ENCODE results near the gene TNNC2. TPM values are rescaled to one million over a fixed set of nuclear protein-coding genes. Genes with fewer than 3 reads are reported as not detected.

TNNC2 gene
- total RNA-seq, 4 donors from 2014 or later: 2,919 to 3,968 (median 3,006) TPM

- Histone ChIP-seq H3K9me3 (no peaks in the 10 kb centered on the region), H3K27ac (no peak overlapping the region), H3K4me1 (no peaks in the 10 kb centered on the region), H3K27me3 (no peaks in the 10 kb centered on the region), H3K36me3 (no peaks in the 10 kb centered on the region), H3K4me3 (no peak overlapping the region)
- in situ Hi-C loops (cut with MboI; ENCODE audit: low sequenced_read_pairs in 4 of 4) (no loop called here), intact Hi-C loops (cut with DNase I; ENCODE audit: low total_unique reads) (no loop called here)
- TF ChIP-seq CTCF (IDR thresholded peaks at IDR 0.05 in 4 of 5, conservative IDR thresholded peaks at IDR 0.05 in 1 of 5) (no peak), POLR2A (IDR thresholded peaks at IDR 0.05) (no peak)
- ATAC-seq (no peak), DNase-seq (no peak)
Observed at GRCh38 chr20:45867819-45868176, 40.7 kb upstream of the TNNC2 start.

- H3K27ac ChIP-seq: no peak overlapping the region
- no peak for TF ChIP-seq CTCF (IDR thresholded peaks at IDR 0.05 in 4 of 5, conservative IDR thresholded peaks at IDR 0.05 in 1 of 5)
- TF ChIP-seq POLR2A (IDR thresholded peaks at IDR 0.05): no peak
- in situ Hi-C loops (cut with MboI; ENCODE audit: low sequenced_read_pairs in 4 of 4) (no loop called here), intact Hi-C loops (cut with DNase I; ENCODE audit: low total_unique reads) (no loop called here)
- H3K27me3 ChIP-seq: no peaks in the 10 kb centered on the region
- no peak overlapping the region for H3K4me3 ChIP-seq
- no peaks in the 10 kb centered on the region for H3K36me3 ChIP-seq
- DNase-seq: no peak
- ATAC-seq: no peak
- H3K9me3 ChIP-seq: no peaks in the 10 kb centered on the region
- no peaks in the 10 kb centered on the region for H3K4me1 ChIP-seq
Observed at GRCh38 chr20:45867136-45867818, 40.2 kb upstream of the TNNC2 start.

- in situ Hi-C loops (cut with MboI; ENCODE audit: low sequenced_read_pairs in 4 of 4): no loop called here
- no peaks in the 10 kb centered on the region for H3K36me3 ChIP-seq
- ATAC-seq (no peak), DNase-seq (no peak)
- TF ChIP-seq CTCF (IDR thresholded peaks at IDR 0.05 in 4 of 5, conservative IDR thresholded peaks at IDR 0.05 in 1 of 5) (no peak), POLR2A (IDR thresholded peaks at IDR 0.05) (no peak)
- no peak overlapping the region for H3K27ac ChIP-seq
- H3K4me3 ChIP-seq: no peak overlapping the region
- no peaks in the 10 kb centered on the region for H3K27me3 ChIP-seq
- intact Hi-C loops (cut with DNase I; ENCODE audit: low total_unique reads): no loop called here
- no peaks in the 10 kb centered on the region for H3K4me1 ChIP-seq
- H3K9me3 ChIP-seq: no peaks in the 10 kb centered on the region
Observed at GRCh38 chr20:45866454-45866853, 39.3 kb upstream of the TNNC2 start.

GRCh38 chr20:45863543-45864470 lies 36.7 kb upstream of the TNNC2 start:
- TF ChIP-seq CTCF (IDR thresholded peaks at IDR 0.05 in 4 of 5, conservative IDR thresholded peaks at IDR 0.05 in 1 of 5): no peak
- TF ChIP-seq POLR2A (IDR thresholded peaks at IDR 0.05): no peak
- in situ Hi-C loops (cut with MboI; ENCODE audit: low sequenced_read_pairs in 4 of 4): no loop called here
- no peaks in the 10 kb centered on the region for H3K27me3 ChIP-seq
- no peaks in the 10 kb centered on the region for H3K36me3 ChIP-seq
- H3K27ac ChIP-seq: no peak overlapping the region
- DNase-seq (no peak), ATAC-seq (no peak)
- H3K9me3 ChIP-seq: no peaks in the 10 kb centered on the region
- intact Hi-C loops (cut with DNase I; ENCODE audit: low total_unique reads): no loop called here
- H3K4me3 ChIP-seq: no peak overlapping the region
- peaks cover 0 to 4% of the 10 kb centered on the region in 2 donors for H3K4me1 ChIP-seq
